ENCODE measurements around the gene KCNA3.

GRCh38 chr1:110676970-110677369 is 2.2 kb upstream of the KCNA3 start:
- TF ChIP-seq POLR2A (IDR thresholded peaks at IDR 0.05) (no peak), CTCF (IDR thresholded peaks at IDR 0.05) (no peak)
